Neural progenitor cell (in vitro differentiated cells): ENCODE measurements around the gene INPP5F. TPM values are rescaled to one million over a fixed set of nuclear protein-coding genes. Genes with fewer than 3 reads are reported as not detected.

Experiments used
- DNase-seq: peaks from one replicate; pipeline ENCODE4 v3.0.0-alpha.2; 2016; ENCODE audit warnings: low spot score
- H2AFZ ChIP-seq: fragments of 200-600 bp; sonication (generic); replicated peaks from 2 replicates; pipeline ENCODE4 v1.6.1; 2016; ENCODE audit warnings: antibody characterized with exemption
- H3F3A ChIP-seq: fragments of 200-600 bp; sonication (generic); 2 replicates; pipeline ENCODE4 v1.6.1; 2016; ENCODE audit warnings: antibody characterized with exemption, low read depth
- H3K27ac ChIP-seq: fragments of 200-600 bp; sonication (generic); 2 replicates; pipeline ENCODE4 v1.5.1; 2016; ENCODE audit warnings: mild to moderate bottlenecking
- H3K27me3 ChIP-seq: fragments of 200-600 bp; sonication (generic); 2 replicates; pipeline ENCODE4 v1.6.1; 2016; ENCODE audit warnings: mild to moderate bottlenecking, moderate library complexity
- H3K36me3 ChIP-seq: fragments of 200-600 bp; sonication (generic); 2 replicates; pipeline ENCODE4 v1.5.1; 2016
- H3K4me1 ChIP-seq: fragments of 200-600 bp; sonication (generic); 2 replicates; pipeline ENCODE4 v1.6.1; 2016; ENCODE audit warnings: mixed run types
- H3K4me2 ChIP-seq: fragments of 200-600 bp; sonication (generic); 2 replicates; pipeline ENCODE4 v1.6.1; 2016
- H3K4me3 ChIP-seq: fragments of 200-600 bp; sonication (generic); 2 replicates; pipeline ENCODE4 v1.5.1; 2016
- H3K79me2 ChIP-seq: fragments of 200-600 bp; sonication (generic); 2 replicates; pipeline ENCODE4 v1.6.1; 2016; ENCODE audit warnings: low read depth
- H3K9ac ChIP-seq: fragments of 200-600 bp; sonication (generic); 2 replicates; pipeline ENCODE4 v1.6.1; 2016
- H3K9me3 ChIP-seq: fragments of 200-600 bp; sonication (generic); 2 replicates; pipeline ENCODE4 v1.5.1; 2016; ENCODE audit warnings: low read depth
- H4K20me1 ChIP-seq: fragments of 200-600 bp; sonication (generic); 2 replicates; pipeline ENCODE4 v1.6.1; 2016; ENCODE audit warnings: low read depth
- H3K27ac Mint-ChIP-seq: 3 replicates; pipeline ENCODE4 v1.8.0; 2021; ENCODE audit warnings: mixed read lengths
- H3K27me3 Mint-ChIP-seq: 2 replicates; pipeline ENCODE4 v1.8.0; 2022; ENCODE audit warnings: low read depth, mild to moderate bottlenecking, inconsistent platforms, moderate library complexity, mixed read lengths; ENCODE audit not compliant: insufficient read depth
- H3K36me3 Mint-ChIP-seq: 3 replicates; pipeline ENCODE4 v1.8.0; 2021; ENCODE audit warnings: mixed read lengths
- H3K4me1 Mint-ChIP-seq: 3 replicates; pipeline ENCODE4 v1.8.0; 2021; ENCODE audit warnings: mixed read lengths
- H3K4me3 Mint-ChIP-seq: 3 replicates; pipeline ENCODE4 v1.8.0; 2021; ENCODE audit warnings: mild to moderate bottlenecking, moderate library complexity, mixed read lengths
- H3K9me3 Mint-ChIP-seq: 3 replicates; pipeline ENCODE4 v1.8.0; 2020; ENCODE audit warnings: mixed read lengths
- CTCF ChIP-seq: fragments of 200-600 bp; sonication (generic); IDR thresholded peaks from 2 replicates; pipeline ENCODE4 v1.5.1; 2017; ENCODE audit warnings: antibody characterized with exemption, mild to moderate bottlenecking
- EZH2 ChIP-seq: fragments of 200-600 bp; sonication (generic); IDR thresholded peaks from 2 replicates; pipeline ENCODE4 v1.6.1; 2017; ENCODE audit warnings: antibody characterized with exemption, mild to moderate bottlenecking, moderate library complexity
- EZH2phosphoT487 ChIP-seq: fragments of 200-600 bp; sonication (generic); IDR thresholded peaks from 2 replicates; pipeline ENCODE4 v1.6.1; 2017; ENCODE audit warnings: antibody characterized with exemption
- total RNA-seq: library from RNA; depleted of rRNA; stranded (reverse); fragments of >200 nt; gene quantifications from 2 replicates; pipeline ENCODE4 v1.2.3, GENCODE V29; 2015; ENCODE audit warnings: low replicate concordance

Gene INPP5F
- total RNA-seq, 1 donor from 2014 or later, result 167 TPM

- Mint-ChIP-seq H3K4me3 (no peak overlapping the region), H3K27ac (no peak overlapping the region), H3K36me3 (peaks cover 39% of the 10 kb centered on the region), H3K9me3 (no peaks in the 10 kb centered on the region), H3K4me1 (no peaks in the 10 kb centered on the region), H3K27me3 (no peaks in the 10 kb centered on the region)
- Histone ChIP-seq H3K79me2 (peaks cover 6% of the 10 kb centered on the region), H3K4me2 (no peak overlapping the region), H3K27ac (peak overlapping the region; percentile 13), H3K27me3 (no peaks in the 10 kb centered on the region), H3K36me3 (peaks cover 13% of the 10 kb centered on the region), H3K9ac (no peak overlapping the region), H2AFZ (no peak overlapping the region), H3K4me3 (no peak overlapping the region), H3F3A (peaks cover 60% of the 10 kb centered on the region), H4K20me1 (peaks cover 9% of the 10 kb centered on the region), H3K4me1 (no peaks in the 10 kb centered on the region), H3K9me3 (no peaks in the 10 kb centered on the region)
- TF ChIP-seq CTCF, result no peak
- TF ChIP-seq EZH2, result no peak
- no peak for TF ChIP-seq EZH2phosphoT487
- no peak for DNase-seq
Measured at GRCh38 chr10:119827430-119827829, 101.6 kb downstream of the INPP5F start.

GRCh38 chr10:119829429-119829828, 103.6 kb downstream of the INPP5F start:
- Mint-ChIP-seq H3K36me3 (peaks cover 47% of the 10 kb centered on the region), H3K27me3 (peaks cover 2% of the 10 kb centered on the region), H3K9me3 (no peaks in the 10 kb centered on the region), H3K4me3 (no peak overlapping the region), H3K27ac (peak overlapping the region; percentile 80), H3K4me1 (no peaks in the 10 kb centered on the region)
- Histone ChIP-seq H2AFZ (no peak overlapping the region), H3K27ac (no peak overlapping the region), H3K36me3 (peaks cover 20% of the 10 kb centered on the region), H3K4me2 (no peak overlapping the region), H3K79me2 (no peaks in the 10 kb centered on the region), H3K4me3 (no peak overlapping the region), H3K9me3 (no peaks in the 10 kb centered on the region), H3K9ac (no peak overlapping the region), H3F3A (peaks cover 60% of the 10 kb centered on the region), H4K20me1 (peaks cover 4% of the 10 kb centered on the region), H3K27me3 (no peaks in the 10 kb centered on the region), H3K4me1 (no peaks in the 10 kb centered on the region)
- TF ChIP-seq EZH2 (no peak), EZH2phosphoT487 (no peak)
- DNase-seq, result no peak

DNA sequence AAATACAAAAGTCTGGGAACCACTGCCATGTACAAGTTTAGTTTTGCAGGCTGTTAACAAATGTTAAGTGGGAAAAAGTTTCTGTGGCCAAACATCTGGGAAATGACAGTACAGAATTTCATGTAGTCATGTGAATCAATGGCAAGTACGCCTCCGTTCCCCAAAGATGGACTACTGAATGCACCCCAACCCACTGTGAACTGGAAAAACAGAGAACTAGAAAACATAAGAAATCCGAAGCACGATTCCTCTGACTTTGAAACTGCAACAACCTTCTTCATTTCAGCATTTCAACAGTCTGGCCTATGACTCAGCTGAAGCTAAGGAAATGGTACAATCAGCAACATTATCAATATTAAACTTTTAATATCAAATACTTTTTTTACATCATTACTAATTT, 105.0 kb downstream of the INPP5F start:
- Histone ChIP-seq H3K9me3 (no peaks in the 10 kb centered on the region), H3K4me3 (no peak overlapping the region), H3K27me3 (no peaks in the 10 kb centered on the region), H3K27ac (no peak overlapping the region), H3K4me1 (no peaks in the 10 kb centered on the region), H3K79me2 (no peaks in the 10 kb centered on the region), H3K4me2 (no peak overlapping the region), H3F3A (peaks cover 53% of the 10 kb centered on the region), H3K9ac (no peak overlapping the region), H3K36me3 (peaks cover 20% of the 10 kb centered on the region), H2AFZ (no peak overlapping the region), H4K20me1 (peaks cover 4% of the 10 kb centered on the region)
- Mint-ChIP-seq H3K4me3 (no peak overlapping the region), H3K36me3 (peaks cover 53% of the 10 kb centered on the region), H3K4me1 (no peaks in the 10 kb centered on the region), H3K27me3 (peaks cover 2% of the 10 kb centered on the region), H3K27ac (no peak overlapping the region), H3K9me3 (no peaks in the 10 kb centered on the region)
- TF ChIP-seq CTCF (no peak), EZH2 (no peak), EZH2phosphoT487 (no peak)
- no peak for DNase-seq

DNA sequence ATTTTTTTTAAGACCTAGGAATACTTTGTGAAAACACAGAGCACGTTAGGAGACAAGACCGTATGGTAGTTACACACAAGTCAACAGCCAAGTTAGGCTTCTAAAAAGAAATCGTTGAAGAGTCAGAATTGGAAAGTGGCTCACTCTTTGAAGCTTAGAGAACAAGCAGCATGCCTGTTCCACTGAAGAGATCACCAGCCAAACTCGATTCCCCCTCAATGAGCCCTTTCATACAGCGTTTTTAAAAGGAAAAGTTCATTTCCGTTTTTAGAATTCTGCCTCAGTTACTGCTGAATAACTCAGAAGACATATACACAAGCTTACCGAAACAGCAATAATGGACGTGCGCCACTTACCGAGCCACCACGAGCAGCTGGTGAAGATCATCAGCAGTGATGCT, 105.8 kb downstream of the INPP5F start:
- peaks cover 2% of the 10 kb centered on the region for H3K27me3 Mint-ChIP-seq
- no peak overlapping the region for H3K27ac Mint-ChIP-seq
- peaks cover 4% of the 10 kb centered on the region for H4K20me1 ChIP-seq
- TF ChIP-seq EZH2phosphoT487 (no peak), CTCF (no peak), EZH2 (no peak)
- H2AFZ ChIP-seq, result no peak overlapping the region
- H3K36me3 Mint-ChIP-seq, result peaks cover 55% of the 10 kb centered on the region
- DNase-seq, result no peak
- H3K9me3 ChIP-seq, result no peaks in the 10 kb centered on the region
- H3K4me1 ChIP-seq, result no peaks in the 10 kb centered on the region
- no peaks in the 10 kb centered on the region for H3K4me1 Mint-ChIP-seq
- no peaks in the 10 kb centered on the region for H3K27me3 ChIP-seq
- H3K4me3 Mint-ChIP-seq, result no peak overlapping the region
- no peak overlapping the region for H3K4me3 ChIP-seq
- peaks cover 49% of the 10 kb centered on the region for H3F3A ChIP-seq
- no peak overlapping the region for H3K9ac ChIP-seq
- H3K79me2 ChIP-seq, result no peaks in the 10 kb centered on the region
- no peak overlapping the region for H3K4me2 ChIP-seq
- peaks cover 20% of the 10 kb centered on the region for H3K36me3 ChIP-seq
- peak overlapping the region; percentile 40 for H3K27ac ChIP-seq
- H3K9me3 Mint-ChIP-seq, result no peaks in the 10 kb centered on the region
